SH-SY5Y (cell line): ENCODE results near the gene NFKBIE.

ENCODE experiments used
- GATA2 ChIP-seq: IDR thresholded peaks from 2 replicates; pipeline ENCODE4 v1.6.1; 2011; ENCODE audit warnings: mild to moderate bottlenecking, low read depth, low read length
- GATA3 ChIP-seq: IDR thresholded peaks from 2 replicates; pipeline ENCODE4 v1.6.1; 2011; ENCODE audit warnings: low read depth, mild to moderate bottlenecking, low read length, moderate library complexity

GRCh38 chr6:44311304-44311703, 46.0 kb upstream of the NFKBIE start:
- no peak for TF ChIP-seq GATA2
- TF ChIP-seq GATA3, result no peak
